Heart left ventricle (tissue), 16 donors: ENCODE measurements around the gene SMIM44. TPM values are rescaled to one million over a fixed set of nuclear protein-coding genes. Genes with fewer than 3 reads are reported as not detected.

Experiments
- ATAC-seq, 4 donors: fragments of 200-7000 bp; cut with Tn5 transposase; one replicate each; pipeline ENCODE4 v1.9.1; 2020 to 2022; ENCODE audit warnings: moderate library complexity in 4 of 4, mild to moderate bottlenecking in 3 of 4, moderate number of reproducible peaks in 1 of 4
- DNase-seq, 5 donors: peaks; one replicate each; pipeline ENCODE4 v3.0.0-alpha.2; 2020
- H3K27ac ChIP-seq, 12 donors: fragments of 200-600 bp; sonication (generic) in 4 of 12; one replicate each; pipeline versions ENCODE4 v1.5.0 to v1.8.0; 2016 to 2022; ENCODE audit warnings: mild to moderate bottlenecking in 2 of 12
- H3K27me3 ChIP-seq, 9 donors: fragments of 200-600 bp; sonication (generic) in 2 of 9; one replicate each; pipeline versions ENCODE4 v1.5.1 to v1.8.0; 2016 to 2022; ENCODE audit warnings: mild to moderate bottlenecking in 3 of 9
- H3K36me3 ChIP-seq, 9 donors: fragments of 200-600 bp; sonication (generic) in 2 of 9; one replicate each; pipeline versions ENCODE4 v1.5.0 to v1.8.0; 2018 to 2022; ENCODE audit warnings: mild to moderate bottlenecking in 2 of 9
- H3K4me1 ChIP-seq, 12 donors: fragments of 200-600 bp; sonication (generic) in 4 of 12; one replicate each; pipeline versions ENCODE4 v1.5.0 to v1.8.0; 2016 to 2022; ENCODE audit warnings: mild to moderate bottlenecking in 3 of 12
- H3K4me3 ChIP-seq, 12 donors: fragments of 200-600 bp; sonication (generic) in 4 of 12; one replicate each; pipeline versions ENCODE4 v1.5.0 to v1.8.0; 2017 to 2022; ENCODE audit warnings: mild to moderate bottlenecking in 9 of 12, moderate library complexity in 4 of 12
- H3K9me3 ChIP-seq, 12 donors: fragments of 200-600 bp; sonication (generic) in 4 of 12; one replicate each; pipeline versions ENCODE4 v1.5.0 to v1.8.0; 2016 to 2022; ENCODE audit warnings: mild to moderate bottlenecking in 1 of 12
- CTCF ChIP-seq, 12 donors: fragments of 200-600 bp; sonication (generic) in 4 of 12; IDR thresholded peaks; one replicate each; pipeline versions ENCODE4 v1.5.0 to v1.8.0; 2018 to 2022; ENCODE audit warnings: antibody characterized with exemption in 12 of 12, mild to moderate bottlenecking in 5 of 12
- POLR2A ChIP-seq, 2 donors: fragments of 450-650 bp; IDR thresholded peaks; one replicate each; pipeline ENCODE4 v1.6.1; 2017; ENCODE audit warnings: antibody characterized with exemption in 2 of 2, mild to moderate bottlenecking in 2 of 2, moderate library complexity in 2 of 2
- WGBS, 4 donors: extraction: QIAGEN DNeasy Blood & Tissue Kit in 2 of 4; methylation state at CpG; one replicate each; pipeline versions ENCODE4 v1.1.5 to v1.1.7; 2013 to 2018; 5-methylcytosine and 5-hydroxymethylcytosine counted together
- intact Hi-C, 10 donors: fragments of 100-400 bp; cut with DNase I; formaldehyde crosslinking; loops; one replicate each; pipeline versions ENCODE4 v1.11.1 to v1.14.2; 2022
- polyA plus RNA-seq, 2 donors: library from polyadenylated mRNA; stranded (reverse); fragments of 200-250 nt; gene quantifications; one replicate each; pipeline ENCODE4 v1.2.3, GENCODE V29; 2013
- total RNA-seq, 9 donors: library from RNA; depleted of rRNA in 2 of 9; stranded (reverse); fragments of >200 nt in 2 of 9; fragmentation: NEBNext Ultra II Directional in 3 of 9; extraction: Animal tissue kit (Norgen Biotek cat#: 25700) in 3 of 9; gene quantifications; one replicate each; pipeline versions ENCODE4 v1.1.0 to v1.2.4, GENCODE V29; 2016 to 2023
- donor health status: ischemic (EF 13 %, LVEDD 7.1; RV severe dilation, severe dysfunction).
- donor health status: healthy with polysubstance abuse.
- donor health status: DM: no; HTN: yes; CAD: no.
- donor health status: DM: no; HTN: no; CAD: no.
- donor health status: ischemic (EF 25% LVEDD 6.9; RV normal size, moderate dysfunction).
- donor health status: ischemic (EF 25% LVEDD 5.7; RV mildly dilated, moderate dysfunction).
- donor health status: healthy.
- donor health status: DM: yes; HTN: yes; CAD: no.
- donor health status: ischemic (EF 35%, LVEDD 5.7; RV mildly dilated, moderate dysfunction).
- donor health status: nonischemic (EF 11% LVEDD 7.7; RV severe dilation, severe dysfunction).
- donor health status: DM: yes; HTN: yes; CAD: no.
- donor health status: PGD.
- donor health status: ischemic (EF 29% LVEDD 5.4; RV normal size, mild dysfunction).
- donor health status: nonischemic (EF 23%, LVEDD 6.1; RV moderate dilation, normal function).

The SMIM44 gene
- total and polyA plus RNA-seq, 11 donors, result not detected

- H3K4me1 ChIP-seq, result peaks cover 0 to 19% (median 4%) of the 10 kb centered on the region in 12 donors
- TF ChIP-seq POLR2A (IDR thresholded peaks at IDR 0.05) (no peak), CTCF (IDR thresholded peaks at IDR 0.05) (no peak)
- no peak overlapping the region for H3K27ac ChIP-seq
- DNase-seq (no peak), ATAC-seq (no peak)
- H3K36me3 ChIP-seq, result no peaks in the 10 kb centered on the region
- no peak overlapping the region for H3K4me3 ChIP-seq
- H3K27me3 ChIP-seq, result peaks cover 0 to 7% (median 0%) of the 10 kb centered on the region in 9 donors
- WGBS, 4 donors, result 77 to 88% (median 83%) methylated on average over 8 of the region's 8 CpGs
- H3K9me3 ChIP-seq, result no peaks in the 10 kb centered on the region
- intact Hi-C loops, result loop anchor here in 6 of 10 donors (1.0 to 10.0 kb wide), 6 partner anchors 37 to 249 kb away; partner anchors contain the start of gene CELF5 (in 1 of the 6)
Measured at GRCh38 chr19:3474010-3474409, 9.2 kb downstream of the SMIM44 start.

DNA sequence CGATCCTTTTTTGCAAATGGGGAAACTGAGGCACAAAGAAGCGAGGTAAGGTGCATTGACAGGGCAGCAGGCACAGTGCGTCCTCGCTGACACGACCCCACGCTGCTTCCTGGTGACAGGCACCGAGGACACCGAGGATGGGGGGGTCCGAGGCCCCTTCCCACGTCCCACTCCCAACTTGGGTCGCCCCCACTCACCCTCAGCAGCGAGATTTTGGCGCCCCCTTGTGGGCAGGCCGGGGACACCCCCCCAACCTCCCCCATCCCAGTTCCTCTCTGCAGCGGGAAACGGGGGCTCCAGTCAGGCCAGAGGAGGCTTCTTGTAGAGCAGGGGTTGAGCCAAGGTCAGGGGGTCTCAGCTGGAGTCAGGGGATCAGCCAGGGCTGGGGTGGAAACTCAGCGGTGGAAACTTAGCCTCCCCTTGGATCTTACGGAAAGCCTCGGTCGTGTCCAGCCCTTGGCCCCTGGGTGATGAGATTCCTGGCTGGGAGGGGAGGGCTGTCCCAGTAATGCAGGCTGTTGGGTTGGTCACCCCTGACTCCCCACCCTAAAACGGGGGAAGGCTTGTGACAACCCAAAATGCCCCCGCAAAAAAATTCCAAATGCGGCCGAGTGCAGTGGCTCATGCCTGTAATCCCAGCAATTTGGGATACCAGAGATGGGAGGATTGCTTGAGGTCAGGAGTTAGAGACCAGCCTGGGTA lies 11.1 kb downstream of the SMIM44 start:
- peaks cover 0 to 27% (median 9%) of the 10 kb centered on the region in 12 donors for H3K4me1 ChIP-seq
- H3K9me3 ChIP-seq, result no peaks in the 10 kb centered on the region
- no peak overlapping the region for H3K4me3 ChIP-seq
- 26 to 38% (median 31%) methylated on average over 14 to 24 of the region's 24 CpGs for WGBS, 4 donors
- no peak overlapping the region for H3K27ac ChIP-seq
- peak in 2 of 5 donors; percentile 42 to 48 for DNase-seq
- TF ChIP-seq POLR2A (IDR thresholded peaks at IDR 0.05) (no peak), CTCF (IDR thresholded peaks at IDR 0.05) (peak; percentile 73 to 94 (median 88))
- H3K27me3 ChIP-seq, result peaks cover 0 to 7% (median 0%) of the 10 kb centered on the region in 9 donors
- peak; percentile 41 to 64 (median 58) for ATAC-seq
- no peaks in the 10 kb centered on the region for H3K36me3 ChIP-seq
- intact Hi-C loops, result loop anchor here in 9 of 10 donors (1.0 to 10.0 kb wide), 10 partner anchors 35 to 247 kb away; partner anchors contain the start of gene CELF5 (in 1 of the 9)

- DNase-seq, result no peak
- Histone ChIP-seq H3K36me3 (no peaks in the 10 kb centered on the region), H3K4me1 (peaks cover 0 to 40% (median 15%) of the 10 kb centered on the region in 12 donors), H3K27ac (peak overlapping the region in 1 of 12 donors; percentile 43), H3K27me3 (peaks cover 0 to 7% (median 0%) of the 10 kb centered on the region in 9 donors), H3K4me3 (no peak overlapping the region), H3K9me3 (no peaks in the 10 kb centered on the region)
- 69 to 71% (median 70%) methylated on average over 11 of the region's 11 CpGs for WGBS, 4 donors
- TF ChIP-seq POLR2A (IDR thresholded peaks at IDR 0.05) (no peak), CTCF (IDR thresholded peaks at IDR 0.05) (no peak)
- ATAC-seq, result peak in 1 of 4 donors; percentile 3
- intact Hi-C loops, result loop anchor here in 5 of 10 donors (5.0 to 10.0 kb wide), 4 partner anchors 33 to 246 kb away; partner anchors contain the start of gene CELF5 (in 1 of the 5)
Measured at GRCh38 chr19:3470500-3471128, 12.6 kb downstream of the SMIM44 start.
